Left renal pelvis (tissue), 4 donors: ENCODE measurements around the gene ZDHHC16. TPM values are rescaled to one million over a fixed set of nuclear protein-coding genes. Genes with fewer than 3 reads are reported as not detected.
"Not testable (repeated sequence)": the region's sequence is repeated elsewhere in the genome, so short reads cannot be mapped to it uniquely, and the experiment has no call there.

Experiments used
- DNase-seq, 4 donors: peaks; one replicate each; pipeline ENCODE4 v3.0.0-alpha.2; 2013; ENCODE audit warnings: low read depth in 4 of 4, low spot score in 3 of 4
- polyA plus RNA-seq, 4 donors: library from polyadenylated mRNA; unstranded; fragments of 120-200 nt; gene quantifications; one replicate each; pipeline ENCODE4 v1.2.1, GENCODE V29; 2013; ENCODE audit not compliant: insufficient read length in 4 of 4

The ZDHHC16 gene
- polyA plus RNA-seq, 4 donors, result 33.8 to 41.0 (median 38.8) TPM

GRCh38 chr10:97475936-97476594 lies 30.1 kb downstream of the ZDHHC16 start:
- no peak for DNase-seq

GRCh38 chr10:97479410-97479809 lies 33.4 kb downstream of the ZDHHC16 start:
- DNase-seq, result not testable (repeated sequence)

- DNase-seq, result no peak
Measured at GRCh38 chr10:97479939-97480338, 34.0 kb downstream of the ZDHHC16 start.

GRCh38 chr10:97481071-97481470 lies 35.1 kb downstream of the ZDHHC16 start:
- DNase-seq, result no peak

DNA sequence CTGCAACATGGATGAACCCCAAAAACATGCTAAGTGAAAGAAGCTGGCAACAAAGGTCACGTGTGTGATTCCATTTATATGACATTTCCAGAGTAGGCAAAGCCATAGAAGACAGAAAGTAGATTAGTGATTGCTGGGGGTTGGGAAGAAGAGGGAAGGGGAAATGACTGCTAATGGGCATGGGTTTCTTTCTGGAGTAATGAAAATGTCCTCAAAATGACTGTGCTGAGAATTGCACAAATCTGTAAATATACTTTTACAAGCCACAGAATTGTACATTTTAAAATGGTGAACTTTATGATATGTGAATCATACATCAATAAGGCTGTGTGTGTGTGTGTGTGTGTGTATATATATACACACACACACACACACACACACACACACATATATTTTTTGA lies 36.4 kb downstream of the ZDHHC16 start:
- no peak for DNase-seq

- DNase-seq, result no peak
Measured at GRCh38 chr10:97483506-97483905, 37.5 kb downstream of the ZDHHC16 start.

DNA sequence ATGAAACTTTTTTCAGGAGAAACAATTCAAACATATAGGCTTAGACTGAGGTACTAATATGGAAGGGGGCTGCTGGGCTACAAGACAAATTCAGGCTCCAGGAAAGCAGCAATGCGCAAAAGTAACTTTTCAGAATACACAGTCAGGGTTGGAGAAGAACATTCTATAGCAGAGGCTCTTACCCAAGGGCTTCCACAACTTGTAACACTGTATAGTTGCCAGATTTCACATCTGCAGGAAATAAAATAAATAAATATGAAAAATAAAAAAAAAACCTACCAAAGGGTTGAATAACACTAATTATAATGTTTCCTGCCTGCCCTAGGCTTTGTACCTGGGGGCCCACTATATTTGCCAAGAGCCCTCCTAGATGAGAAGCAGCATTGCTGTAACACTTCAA lies 37.9 kb downstream of the ZDHHC16 start:
- DNase-seq, result no peak

GRCh38 chr10:97485647-97486281 lies 39.8 kb downstream of the ZDHHC16 start:
- no peak for DNase-seq

DNA sequence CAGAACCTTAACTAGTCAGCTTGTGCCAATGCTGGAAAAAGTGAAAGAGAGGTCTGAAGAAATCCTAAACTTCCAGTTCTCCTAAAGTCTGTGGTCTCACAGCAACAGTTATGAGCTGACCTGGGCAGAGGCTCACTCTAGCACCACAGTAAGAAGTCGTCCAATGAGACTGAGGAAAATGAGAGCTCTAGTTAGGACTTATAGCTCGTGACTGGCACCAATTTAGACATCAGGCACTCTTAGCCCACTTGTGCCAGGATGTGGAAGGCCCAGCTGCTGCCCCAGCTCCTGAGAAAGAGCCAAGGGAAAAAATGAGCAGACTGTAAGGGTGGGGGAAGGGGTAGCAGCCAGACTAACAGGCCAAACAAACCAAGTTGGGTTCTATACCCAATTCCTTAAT lies 44.6 kb downstream of the ZDHHC16 start:
- DNase-seq, result no peak

DNA sequence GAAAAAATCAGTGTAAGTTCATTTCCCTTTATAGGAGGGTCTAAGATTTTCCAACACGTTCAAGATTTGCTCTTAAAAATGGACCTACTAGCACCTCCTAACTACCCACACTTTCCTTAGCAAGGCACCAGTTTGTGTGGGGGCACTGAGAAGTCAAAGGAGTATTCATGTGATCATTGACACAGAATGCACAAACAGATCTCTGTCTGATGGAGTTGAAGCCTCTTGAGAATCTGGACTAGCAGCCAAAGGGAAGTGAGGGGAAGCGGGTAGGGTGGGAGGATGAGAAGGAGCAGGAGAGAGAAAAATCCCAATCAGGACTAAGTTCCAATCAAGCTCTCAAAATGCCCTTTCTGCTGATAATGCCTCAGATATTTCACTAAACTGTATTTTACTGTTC lies 48.2 kb downstream of the ZDHHC16 start:
- no peak for DNase-seq

DNA sequence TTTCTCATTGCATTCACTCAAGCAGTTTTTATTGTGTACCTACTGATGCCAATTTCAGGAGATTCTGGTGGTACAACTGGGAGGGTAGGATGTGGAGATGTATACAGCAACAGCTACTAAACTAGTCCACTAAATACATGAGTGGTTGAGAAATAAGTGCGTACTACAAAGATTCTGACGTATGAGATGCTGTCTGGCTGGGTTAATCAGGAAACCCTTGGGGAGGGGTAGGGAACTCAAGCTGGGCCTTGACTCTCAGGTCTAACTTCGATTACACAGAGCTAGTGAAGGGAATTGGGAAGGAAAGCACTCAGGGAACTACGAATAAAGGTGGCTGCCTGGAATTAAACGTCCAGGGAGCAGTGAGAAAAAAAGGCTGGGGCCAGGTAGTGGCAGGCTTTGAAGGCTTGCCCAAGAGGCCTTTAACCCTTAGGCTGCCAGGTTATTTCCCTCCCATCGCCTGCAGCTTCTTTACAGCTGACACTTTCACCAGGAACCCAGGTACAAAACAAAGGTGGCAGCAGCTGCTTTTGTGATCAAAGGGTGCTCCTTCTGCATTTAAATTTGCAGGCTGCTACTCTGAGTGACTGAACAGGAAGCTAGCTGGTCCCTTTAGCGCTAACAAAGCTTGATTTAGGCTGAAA lies 49.0 kb downstream of the ZDHHC16 start:
- no peak for DNase-seq

DNA sequence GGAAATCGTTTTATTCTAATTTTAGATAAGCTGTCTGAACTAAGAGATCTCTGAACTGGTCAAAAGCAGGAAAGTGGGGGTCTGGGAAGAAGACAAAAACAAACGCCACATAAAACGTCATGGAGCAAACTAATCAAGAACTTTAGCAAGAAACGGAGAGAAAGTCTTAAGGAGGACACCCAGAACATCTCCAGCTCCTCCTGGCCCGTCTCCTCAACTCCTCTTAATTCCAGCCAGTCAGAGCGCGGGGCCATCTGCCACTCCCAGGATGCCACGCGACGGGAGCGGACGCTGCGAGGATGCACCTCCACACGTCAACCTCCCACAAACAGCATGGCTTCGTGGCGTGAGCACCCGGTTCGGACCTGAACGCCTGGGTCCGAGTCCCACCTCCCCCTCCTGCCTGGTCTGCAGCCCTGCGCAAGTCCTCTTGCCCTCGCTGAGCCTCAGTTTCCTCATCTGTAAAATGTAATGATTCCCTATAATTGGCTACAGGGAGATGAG lies 51.6 kb downstream of the ZDHHC16 start:
- no peak for DNase-seq

DNA sequence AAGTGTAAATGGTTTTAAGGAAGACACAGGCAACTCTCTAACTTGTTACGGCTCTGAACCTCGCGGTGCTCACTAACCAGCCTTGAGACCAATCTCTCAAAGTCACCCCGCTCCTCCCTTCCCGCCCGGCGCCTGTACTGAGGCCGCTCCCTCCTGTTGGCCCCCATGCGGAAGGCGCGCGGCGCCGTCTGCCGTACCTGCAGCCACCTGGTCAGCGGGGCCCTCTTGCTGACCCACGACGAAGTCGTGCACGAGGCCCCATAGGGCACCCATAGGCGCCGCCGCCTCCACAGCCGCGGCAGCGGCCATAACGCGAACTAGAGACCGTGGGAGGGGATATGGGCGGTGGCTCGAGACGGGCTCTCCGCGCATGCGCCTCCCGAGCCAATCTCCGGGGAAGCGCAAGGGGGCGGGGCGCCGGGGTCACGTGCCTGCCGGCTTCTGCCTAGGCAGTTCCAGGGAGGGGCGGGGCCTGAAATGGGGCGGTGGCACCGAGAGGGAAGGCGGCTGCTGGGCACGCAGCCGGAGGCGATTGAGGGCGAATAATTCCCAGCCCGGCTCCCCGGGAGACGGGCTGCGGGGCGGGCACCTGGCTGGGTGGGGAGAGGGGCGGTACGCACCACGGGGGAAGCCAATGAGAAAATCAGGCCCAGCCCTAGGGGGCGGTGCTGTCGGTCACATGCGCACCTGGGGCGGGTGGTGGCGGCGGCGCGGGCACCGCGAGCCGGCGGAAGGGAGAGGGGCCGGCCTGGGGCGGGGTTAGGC lies 52.3 kb downstream of the ZDHHC16 start, which contains the start of gene MMS19:
TSS of gene MMS19 (minus strand) at position 347 of the 765 bp plus-strand sequence. CDS start at position 309, 38 bp downstream.
- DNase-seq, result peak; percentile 92 to 95 (median 94)

- no peak for DNase-seq
Measured at GRCh38 chr10:97498841-97499560, 53.0 kb downstream of the ZDHHC16 start, which contains the start of gene UBTD1. UBTD1 (plus strand) TSS chr10:97498924; CDS start chr10:97499204, 280 bp downstream.

DNA sequence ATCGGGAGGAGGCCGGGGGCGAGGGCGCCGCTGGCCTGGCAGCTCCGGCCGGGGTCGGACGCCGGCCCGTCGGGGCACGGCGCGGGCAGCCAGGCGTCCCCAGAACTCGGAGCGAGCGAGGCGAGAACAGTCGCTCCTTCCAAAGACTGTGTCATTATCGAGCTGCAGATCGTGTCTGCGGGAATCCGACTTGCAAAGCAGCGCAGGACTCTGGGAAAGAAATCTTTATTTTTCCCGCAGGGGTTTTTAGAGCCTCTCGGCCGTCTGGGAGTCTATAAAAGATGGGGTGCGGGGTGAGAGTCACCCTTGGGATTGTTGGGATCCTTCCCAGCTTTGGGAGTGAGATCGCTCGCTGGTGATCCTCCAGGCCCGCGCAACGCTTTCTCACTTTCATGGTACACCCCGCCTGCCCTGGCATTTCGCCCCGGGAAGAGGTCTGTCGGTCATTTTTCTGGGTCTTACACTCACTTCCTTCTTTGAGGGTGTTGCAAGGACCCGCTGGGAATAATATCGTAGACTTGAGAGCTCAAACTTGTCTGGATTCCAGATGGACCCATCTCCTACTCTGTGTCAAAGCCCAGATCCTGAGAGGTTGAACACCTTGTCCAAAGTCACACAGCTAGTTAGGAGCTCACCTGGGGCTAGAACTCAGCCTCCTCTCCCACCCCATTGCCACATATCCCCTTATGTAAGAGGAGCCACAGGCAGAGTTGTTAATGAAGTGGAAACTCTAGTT lies 53.8 kb downstream of the ZDHHC16 start:
- DNase-seq, result no peak

DNA sequence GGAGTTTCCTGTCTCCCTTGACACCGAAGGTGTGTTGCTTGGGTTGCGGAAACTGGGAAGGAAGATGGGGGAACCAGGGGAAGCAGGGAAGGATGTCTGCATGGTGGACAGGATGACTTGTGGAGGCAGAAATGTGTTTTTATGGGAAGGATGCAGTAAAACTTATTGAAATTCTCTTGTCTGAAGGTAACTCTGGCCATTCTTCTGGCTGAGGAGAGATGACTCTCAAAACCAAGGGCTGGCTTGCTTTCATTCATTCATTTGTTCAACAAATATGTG lies 54.3 kb downstream of the ZDHHC16 start:
- no peak for DNase-seq

- DNase-seq, result no peak
Measured at GRCh38 chr10:97502916-97503315, 56.9 kb downstream of the ZDHHC16 start.

DNA sequence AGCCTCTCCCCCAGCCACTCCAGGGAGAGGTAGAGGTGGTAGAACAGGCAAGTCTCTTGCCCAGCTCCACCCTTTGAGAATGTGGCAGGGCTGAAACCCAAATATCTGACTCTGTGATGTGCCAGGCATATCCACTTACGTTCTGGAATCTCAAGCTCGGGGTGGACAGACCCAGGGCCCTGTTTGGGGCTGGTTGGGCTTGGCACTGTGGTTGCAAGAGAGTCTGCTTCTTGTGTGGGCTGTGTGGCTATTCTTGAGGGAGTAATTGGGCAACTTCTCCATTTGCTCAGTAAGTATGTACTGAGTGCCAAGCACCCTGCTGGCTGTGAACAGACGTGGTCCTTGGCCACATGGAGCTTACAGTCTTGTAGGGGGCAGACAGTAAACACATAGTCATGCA lies 57.4 kb downstream of the ZDHHC16 start:
- no peak for DNase-seq

DNA sequence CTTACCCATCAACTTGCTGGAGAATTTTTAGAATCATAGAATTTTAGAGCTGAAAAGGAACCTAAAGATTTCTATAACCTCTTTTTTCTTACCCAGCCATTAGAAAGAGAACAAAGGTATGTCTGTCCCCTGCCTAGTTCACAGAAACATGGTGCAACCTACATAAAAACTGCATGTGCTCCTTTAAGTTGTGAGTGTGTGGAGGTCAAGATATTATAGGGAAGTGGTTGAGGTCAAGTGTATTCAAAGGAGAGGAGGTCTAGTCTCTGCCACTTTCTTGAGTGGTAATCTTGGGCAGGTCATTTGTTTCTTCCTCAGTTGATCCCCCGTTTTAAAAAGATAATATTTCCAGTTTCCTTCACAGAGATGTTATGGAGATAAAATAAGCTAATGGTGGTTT lies 59.2 kb downstream of the ZDHHC16 start:
- no peak for DNase-seq
